DMS114 treated with DMSO at 0.1 percent for 48 hours (cell line): ENCODE data around the gene PAGE4.

ENCODE experiments used
- DNase-seq: peaks from one replicate; lab custom pipeline; 2025; ENCODE audit not compliant: unreplicated experiment; lab: John Stamatoyannopoulos, UW

PAGE4 gene

DNA sequence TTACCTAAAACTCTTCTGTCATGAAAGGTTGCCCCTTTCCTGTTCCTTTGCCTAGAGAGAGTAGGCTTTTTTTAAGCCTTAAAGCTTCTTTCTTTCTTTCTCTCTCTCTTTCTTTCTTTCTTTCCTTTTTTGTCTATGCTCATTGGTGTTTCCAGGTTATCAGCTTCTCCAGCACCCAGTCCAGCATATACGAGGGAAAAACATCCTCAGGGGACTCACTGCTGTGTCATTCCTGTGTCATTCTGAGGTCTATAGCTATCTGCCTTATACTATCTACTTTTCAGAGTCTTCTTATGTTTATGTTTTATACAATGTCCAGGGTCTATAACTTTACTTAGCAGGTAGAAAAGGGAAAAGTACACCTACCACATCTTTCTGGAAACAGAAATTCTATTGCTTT, 39.6 kb downstream of the PAGE4 start:
- no peak for DNase-seq

DNA sequence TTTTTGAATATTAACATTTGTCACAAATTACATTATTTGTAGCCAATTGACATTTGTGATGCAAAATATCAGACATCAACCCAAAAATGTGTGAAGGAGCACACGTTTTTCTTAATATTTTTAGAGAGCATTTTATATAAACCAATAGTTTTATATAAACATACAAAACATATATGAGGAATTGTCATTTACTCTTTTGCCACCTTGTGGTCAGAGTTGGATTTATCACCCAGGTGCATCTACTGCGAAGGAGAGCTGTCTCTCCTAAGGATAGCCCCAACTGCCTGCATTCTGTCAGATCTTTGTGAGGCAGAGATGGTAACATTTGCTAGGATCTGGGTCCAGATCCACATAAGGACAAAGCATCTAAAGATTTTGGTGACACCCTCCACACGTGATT, 47.6 kb downstream of the PAGE4 start:
- peak; percentile 5 for DNase-seq

- no peak for DNase-seq
These were observed 48.4 kb downstream of the PAGE4 start for GRCh38 chrX:49877397-49878101.

DNA sequence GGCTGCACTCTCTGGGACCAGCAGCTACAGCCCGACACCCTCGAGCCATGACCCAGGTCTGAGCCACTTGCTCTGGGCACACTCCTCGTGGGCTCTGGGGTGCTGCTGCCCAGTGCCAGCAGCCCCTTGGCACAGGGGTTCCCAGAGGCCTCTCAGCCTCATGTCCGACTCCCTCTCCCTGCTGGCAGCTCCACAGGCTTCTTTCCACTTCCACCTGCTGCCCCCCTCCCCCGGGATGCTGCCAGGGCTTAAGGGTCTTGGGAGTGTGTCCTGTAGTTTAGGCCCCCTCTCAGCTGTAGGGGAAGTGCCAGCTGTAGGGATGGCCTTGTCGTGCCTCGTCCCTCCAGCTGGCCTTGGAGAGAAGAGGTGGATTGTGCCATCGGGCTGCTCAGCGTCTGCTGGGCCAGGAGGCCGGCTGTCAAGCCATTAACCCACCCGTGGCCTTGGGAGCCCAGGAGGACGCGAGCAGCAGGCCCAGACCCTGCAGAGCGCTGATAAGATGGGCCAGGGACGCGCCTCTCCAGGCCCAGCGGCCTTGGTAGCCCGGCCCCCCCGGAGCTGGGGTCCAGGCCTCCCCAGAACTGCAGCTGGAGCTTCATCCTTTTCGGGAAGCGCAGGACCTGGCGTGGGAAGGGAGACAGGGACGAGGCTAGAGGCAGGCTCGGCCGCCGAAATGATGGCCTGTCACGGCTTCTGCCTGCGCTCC, 49.2 kb downstream of the PAGE4 start:
- no peak for DNase-seq

- DNase-seq: peak; percentile 85
These were observed 49.9 kb downstream of the PAGE4 start, which contains the start of gene USP27X for GRCh38 chrX:49878834-49879655. USP27X (plus strand) TSS chrX:49879484; CDS start chrX:49880308, 824 bp downstream.

- no peak for DNase-seq
These were observed 50.7 kb downstream of the PAGE4 start for GRCh38 chrX:49879656-49880277.

- no peak for DNase-seq
These were observed 51.6 kb downstream of the PAGE4 start for GRCh38 chrX:49880668-49881067.
